H1 (cell line): ENCODE results near the gene MRPL9. TPM values are rescaled to one million over a fixed set of nuclear protein-coding genes. Genes with fewer than 3 reads are reported as not detected.

Experiments
- CTCF ChIA-PET: fragments of 300-600 bp; sonication (Branson Sonifier 250); formaldehyde crosslinking; loops from one replicate; lab custom pipeline; 2021; ENCODE audit not compliant: partially characterized antibody; lab: Charles Lee
- POLR2A ChIA-PET: fragments of 300-600 bp; sonication (Branson Sonifier 250); formaldehyde crosslinking; loops from one replicate; lab custom pipeline; 2021; ENCODE audit warnings: inconsistent platforms; ENCODE audit not compliant: partially characterized antibody; lab: Charles Lee
- DNase-seq, 2 experiments: peaks; one replicate each; pipeline versions ENCODE4 v3.0.0 to v3.0.0-alpha.2; 2010 to 2022; ENCODE audit warnings: low spot score in 2 of 2, low read depth in 1 of 2, mixed read lengths in 1 of 2
- FAIRE-seq: peaks from 2 replicates; lab custom pipeline; 2011; peaks lifted over from hg19 to GRCh38; lab: Jason Lieb, UNC
- H2AFZ ChIP-seq: 2 replicates; pipeline ENCODE4 v1.8.1; 2012; ENCODE audit warnings: low read length, inconsistent platforms
- H2AK5ac ChIP-seq: 2 replicates; pipeline ENCODE4 v1.6.1; 2013; ENCODE audit warnings: low read depth, low read length
- H2BK120ac ChIP-seq: replicated peaks from 2 replicates; pipeline ENCODE3; 2013; ENCODE audit warnings: low read depth, low read length, inconsistent platforms
- H2BK12ac ChIP-seq: 2 replicates; pipeline ENCODE4 v1.6.1; 2013; ENCODE audit warnings: low read depth, low read length
- H2BK15ac ChIP-seq: 2 replicates; pipeline ENCODE4 v1.6.1; 2013; ENCODE audit warnings: low read length
- H2BK20ac ChIP-seq: 2 replicates; pipeline ENCODE4 v1.6.1; 2013; ENCODE audit warnings: low read length
- H2BK5ac ChIP-seq: 2 replicates; pipeline ENCODE4 v1.6.1; 2013; ENCODE audit warnings: low read depth, low read length
- H3K14ac ChIP-seq: 2 replicates; pipeline ENCODE4 v1.6.1; 2013; ENCODE audit warnings: inconsistent platforms; ENCODE audit not compliant: insufficient read length
- H3K18ac ChIP-seq: 2 replicates; pipeline ENCODE4 v1.6.1; 2013; ENCODE audit warnings: low read length; ENCODE audit errors: extremely low read depth
- H3K23ac ChIP-seq: 2 replicates; pipeline ENCODE4 v1.6.1; 2013; ENCODE audit warnings: inconsistent platforms; ENCODE audit not compliant: insufficient read length
- H3K23me2 ChIP-seq: 2 replicates; pipeline ENCODE4 v1.6.1; 2013; ENCODE audit warnings: low read depth, low read length
- H3K27ac ChIP-seq: 2 replicates; pipeline ENCODE4 v1.6.1; 2011; ENCODE audit warnings: low read depth, low read length, inconsistent platforms
- H3K27me3 ChIP-seq, 4 experiments: replicated peaks in 1 of 4; 1 replicate in 1 of 4; 2 replicates in 3 of 4; pipeline versions ENCODE4 v1.6.1 to v1.8.1; 2011 to 2013; ENCODE audit warnings: low read length in 3 of 4, mild to moderate bottlenecking in 3 of 4, inconsistent platforms in 2 of 4, mixed read lengths in 2 of 4, moderate library complexity in 1 of 4; ENCODE audit not compliant: control insufficient read depth in 3 of 4, insufficient read depth in 3 of 4; ENCODE audit errors: extremely low read depth in 1 of 4
- H3K36me3 ChIP-seq, 4 experiments: 2 replicates each; pipeline versions ENCODE4 v1.6.1 to v1.8.1; 2011 to 2013; ENCODE audit warnings: mild to moderate bottlenecking in 4 of 4, low read length in 3 of 4, moderate library complexity in 2 of 4, control low read depth in 1 of 4, inconsistent platforms in 1 of 4; ENCODE audit not compliant: insufficient read depth in 4 of 4, control insufficient read depth in 2 of 4
- H3K4ac ChIP-seq: replicated peaks from 2 replicates; pipeline ENCODE3; 2013; ENCODE audit warnings: low read length, low read depth, mixed read lengths, inconsistent platforms; ENCODE audit not compliant: insufficient read length
- H3K4me1 ChIP-seq, 4 experiments: replicated peaks in 1 of 4; 1 replicate in 1 of 4; 2 replicates in 3 of 4; pipeline versions ENCODE4 v1.6.1 to v1.8.1; 2011 to 2013; ENCODE audit warnings: low read length in 3 of 4, inconsistent platforms in 2 of 4, mixed read lengths in 1 of 4; ENCODE audit not compliant: insufficient read depth in 4 of 4, control insufficient read depth in 3 of 4
- H3K4me2 ChIP-seq, 2 experiments: 2 replicates each; pipeline versions ENCODE4 v1.6.1 to v1.8.1; 2011 to 2013; ENCODE audit warnings: low read depth in 2 of 2, low read length in 2 of 2, control low read depth in 1 of 2, inconsistent platforms in 1 of 2, mild to moderate bottlenecking in 1 of 2; ENCODE audit not compliant: insufficient read depth in 1 of 2
- H3K4me3 ChIP-seq, 4 experiments: fragments of 200-600, 300-600 bp in 1 of 4; sonication (generic), shearing (Covaris generic), sonication (Bioruptor Twin) in 1 of 4; 2 replicates each; pipeline versions ENCODE4 v1.5.1 to v1.8.1; 2011 to 2016; ENCODE audit warnings: low read length in 4 of 4, low read depth in 3 of 4, control low read depth in 2 of 4, inconsistent platforms in 2 of 4, mild to moderate bottlenecking in 2 of 4, mixed read lengths in 1 of 4, moderate library complexity in 1 of 4; ENCODE audit not compliant: insufficient read depth in 2 of 4; ENCODE audit errors: extremely low read depth in 1 of 4
- H3K56ac ChIP-seq: replicated peaks from 2 replicates; pipeline ENCODE3; 2013; ENCODE audit warnings: low read depth, mild to moderate bottlenecking, mixed read lengths, low read length, inconsistent platforms; ENCODE audit not compliant: insufficient read length
- H3K79me1 ChIP-seq: 2 replicates; pipeline ENCODE4 v1.6.1; 2013; ENCODE audit warnings: low read depth, low read length, control low read depth
- H3K79me2 ChIP-seq, 2 experiments: 2 replicates each; pipeline versions ENCODE4 v1.6.1 to v1.8.1; 2012 to 2013; ENCODE audit warnings: low read length in 2 of 2, mild to moderate bottlenecking in 2 of 2, inconsistent platforms in 1 of 2; ENCODE audit not compliant: insufficient read depth in 2 of 2, control insufficient read depth in 1 of 2
- H3K9ac ChIP-seq, 4 experiments: replicated peaks in 1 of 4; 1 replicate in 1 of 4; 2 replicates in 3 of 4; pipeline versions ENCODE4 v1.6.1 to v1.8.1; 2011 to 2013; ENCODE audit warnings: low read depth in 3 of 4, low read length in 3 of 4, control low read depth in 2 of 4, mild to moderate bottlenecking in 2 of 4, moderate library complexity in 2 of 4, inconsistent platforms in 1 of 4; ENCODE audit errors: extremely low read depth in 1 of 4
- H3K9me3 ChIP-seq, 2 experiments: 2 replicates each; pipeline versions ENCODE4 v1.6.1 to v1.8.1; 2012 to 2013; ENCODE audit warnings: mild to moderate bottlenecking in 2 of 2, moderate library complexity in 2 of 2, control low read depth in 1 of 2, inconsistent platforms in 1 of 2, low read depth in 1 of 2, low read length in 1 of 2, mixed read lengths in 1 of 2; ENCODE audit not compliant: insufficient read depth in 2 of 2
- H4K20me1 ChIP-seq, 2 experiments: replicated peaks in 1 of 2; 2 replicates each; pipeline versions ENCODE3 to v1.8.1; 2011 to 2013; ENCODE audit warnings: inconsistent platforms in 2 of 2, low read length in 2 of 2, mild to moderate bottlenecking in 1 of 2; ENCODE audit not compliant: insufficient read depth in 2 of 2, control insufficient read depth in 1 of 2
- H4K5ac ChIP-seq: 2 replicates; pipeline ENCODE4 v1.6.1; 2013; ENCODE audit warnings: low read length, low read depth, mixed read lengths, inconsistent platforms; ENCODE audit not compliant: insufficient read length
- H4K8ac ChIP-seq: 2 replicates; pipeline ENCODE4 v1.8.0; 2013; ENCODE audit warnings: mild to moderate bottlenecking, moderate library complexity, low read length, inconsistent platforms; ENCODE audit not compliant: insufficient read depth; ENCODE audit errors: extremely low read depth
- H4K91ac ChIP-seq: replicated peaks from 2 replicates; pipeline ENCODE3; 2013; ENCODE audit warnings: low read length, mixed read lengths, inconsistent platforms; ENCODE audit not compliant: insufficient read length
- ATF3 ChIP-seq: IDR thresholded peaks from 2 replicates; pipeline ENCODE4 v1.6.1; 2011; ENCODE audit warnings: low read depth, mild to moderate bottlenecking, low read length; ENCODE audit not compliant: insufficient read depth
- CEBPB ChIP-seq: IDR thresholded peaks from 2 replicates; pipeline ENCODE4 v1.6.1; 2012; ENCODE audit warnings: low read depth, low read length
- EZH2 ChIP-seq: fragments of 200-600 bp; sonication (generic); IDR thresholded peaks from 2 replicates; pipeline ENCODE4 v1.7.1; 2012; ENCODE audit warnings: low read depth, mild to moderate bottlenecking, moderate library complexity, low read length, inconsistent platforms; ENCODE audit not compliant: severe bottlenecking
- MAFK ChIP-seq: IDR thresholded peaks from 2 replicates; pipeline ENCODE4 v1.6.1; 2012; ENCODE audit warnings: low read depth, mild to moderate bottlenecking, improper control_type of control experiment, low read length
- PHF8 ChIP-seq: fragments of 200-600 bp; sonication (generic); conservative IDR thresholded peaks from 2 replicates; pipeline ENCODE4 v1.7.1; 2012; ENCODE audit warnings: low read depth, mild to moderate bottlenecking, inconsistent platforms, low read length, moderate library complexity
- POU5F1 ChIP-seq: IDR thresholded peaks from 2 replicates; pipeline ENCODE4 v1.6.1; 2011; ENCODE audit warnings: low read depth, mild to moderate bottlenecking, low read length, moderate library complexity
- SIRT6 ChIP-seq: IDR thresholded peaks from one replicate; pipeline ENCODE4 v1.7.1; 2012; ENCODE audit warnings: low read length, inconsistent platforms
- SP1 ChIP-seq: IDR thresholded peaks from 2 replicates; pipeline ENCODE4 v1.6.1; 2011; ENCODE audit warnings: low read depth, low read length
- ZNF274 ChIP-seq: IDR thresholded peaks from 2 replicates; pipeline ENCODE4 v1.7.0; 2012; ENCODE audit warnings: low read length, borderline replicate concordance; ENCODE audit errors: extremely low read depth
- WGBS, 2 experiments: shearing (Covaris generic) in 1 of 2; methylation state at CpG; one replicate each; pipeline versions ENCODE4 v1.1.6 to v1.1.7; 2013 to 2015; ENCODE audit warnings: low lambda C conversion rate in 2 of 2, mixed read lengths in 2 of 2, inconsistent platforms in 1 of 2, low coverage in 1 of 2, missing lambda C conversion rate in 1 of 2; ENCODE audit not compliant: insufficient replicate concordance in 2 of 2, insufficient coverage in 1 of 2, insufficient read length in 1 of 2; ENCODE audit errors: extremely low coverage in 1 of 2, missing lambda C conversion rate in 1 of 2; 5-methylcytosine and 5-hydroxymethylcytosine counted together
- polyA plus RNA-seq, 7 experiments: library from polyadenylated mRNA; depleted of rRNA in 3 of 7; stranded (reverse) in 5 of 7; unstranded in 2 of 7; fragments of >200 nt in 5 of 7; fragments of 200-250 nt in 2 of 7; gene quantifications; 1 replicate in 5 of 7; 2 replicates in 1 of 7; 4 replicates in 1 of 7; pipeline versions ENCODE4 v1.2.1 to v1.2.3, GENCODE V29; 2011 to 2013; ENCODE audit warnings: missing spikeins in 2 of 7, mixed read lengths in 2 of 7
- total RNA-seq: library from RNA; stranded (reverse); fragmentation: NEBNext Ultra II Directional; extraction: Animal tissue kit (Norgen Biotek cat#: 25700); gene quantifications from 2 replicates; pipeline ENCODE4 v1.2.1, GENCODE V29; 2021

Gene MRPL9
- total and polyA plus RNA-seq, 2 of the 8 experiments (the other 6 are each of a cell fraction or from before 2014, with no cell fraction given) = 74.9 to 113 TPM

- peaks cover 0 to 8% (median 6%) of the 10 kb centered on the region in 4 experiments; a peak in 4 of 7 replicates for H3K27me3 ChIP-seq
- H3K79me1 ChIP-seq = no peaks in the 10 kb centered on the region; the same call in 1 of the 2 replicates
- no peak overlapping the region for H3K56ac ChIP-seq
- DNase-seq (no peak), FAIRE-seq (no peak)
- H4K20me1 ChIP-seq = no peaks in the 10 kb centered on the region
- H3K36me3 ChIP-seq = no peaks in the 10 kb centered on the region
- WGBS, 2 experiments = 86% methylated on average over 2 of the region's 2 CpGs; no CpG with 5 or more reads in 1 of the 2 experiments
- H2BK12ac ChIP-seq = no peak overlapping the region
- H3K4me2 ChIP-seq = no peak overlapping the region
- no peaks in the 10 kb centered on the region for H3K9me3 ChIP-seq
- no peak overlapping the region for H3K27ac ChIP-seq
- ChIA-PET POLR2A (interaction anchor here (0.6 kb wide), 1 partner anchor 157 kb away, joined by 3 read pairs; no protein-coding TSS in a partner anchor), CTCF (interaction anchor here (0.5 to 1.1 kb wide), 3 partner anchors 22 to 120 kb away, joined by 3 to 5 read pairs (median 3); no protein-coding TSS in a partner anchor)
- H2AFZ ChIP-seq = no peak overlapping the region
- H2BK15ac ChIP-seq = no peak overlapping the region
- no peak overlapping the region for H2BK20ac ChIP-seq
- H2BK5ac ChIP-seq = peak overlapping the region; percentile 48; the same call in 1 of the 2 replicates
- no peak overlapping the region for H3K4me3 ChIP-seq
- no peak overlapping the region for H2BK120ac ChIP-seq
- H3K14ac ChIP-seq = no peak overlapping the region
- H3K23me2 ChIP-seq = peaks cover 8% of the 10 kb centered on the region; the same call in 1 of the 2 replicates
- no peak overlapping the region for H3K18ac ChIP-seq
- TF ChIP-seq ATF3 (no peak), CEBPB (no peak), SIRT6 (no peak), POU5F1 (no peak), PHF8 (no peak), EZH2 (no peak), SP1 (no peak), ZNF274 (no peak), MAFK (no peak)
- peaks cover 0 to 6% (median 3%) of the 10 kb centered on the region in 4 experiments; a peak in 5 of 7 replicates for H3K4me1 ChIP-seq
- no peak overlapping the region for H3K9ac ChIP-seq
- no peak overlapping the region for H4K5ac ChIP-seq
- no peak overlapping the region for H2AK5ac ChIP-seq
- H3K79me2 ChIP-seq = no peaks in the 10 kb centered on the region
- H3K23ac ChIP-seq = no peak overlapping the region
- no peak overlapping the region for H3K4ac ChIP-seq
- no peak overlapping the region for H4K8ac ChIP-seq
- no peak overlapping the region for H4K91ac ChIP-seq
Observed at GRCh38 chr1:151713044-151713443, 50.3 kb downstream of the MRPL9 start.
